Ovary (tissue), 10 donors: Measurements from ENCODE around the gene CYP27B1. TPM values are rescaled to one million over a fixed set of nuclear protein-coding genes. Genes with fewer than 3 reads are reported as not detected.

Experiments used
- DNase-seq, 5 donors: peaks; one replicate each; pipeline ENCODE4 v3.0.0-alpha.2; 2019 to 2020
- H3K27ac ChIP-seq, 2 donors: fragments of 200-600 bp; one replicate each; pipeline versions ENCODE4 v1.5.1 to v1.8.0; 2019 to 2022
- H3K27me3 ChIP-seq: fragments of 200-600 bp; one replicate; pipeline ENCODE4 v1.8.0; 2022
- H3K36me3 ChIP-seq: fragments of 200-600 bp; sonication (generic); one replicate; pipeline ENCODE4 v1.5.1; 2019
- H3K4me1 ChIP-seq: one replicate; pipeline ENCODE4 v1.8.1; 2013; ENCODE audit warnings: mild to moderate bottlenecking, moderate library complexity; ENCODE audit not compliant: insufficient read depth
- H3K4me3 ChIP-seq: fragments of 200-600 bp; sonication (generic); one replicate; pipeline ENCODE4 v1.5.1; 2017
- H3K9me3 ChIP-seq, 2 donors: fragments of 200-600 bp in 1 of 2; sonication (generic) in 1 of 2; one replicate each; pipeline versions ENCODE4 v1.5.1 to v1.8.1; 2013 to 2019; ENCODE audit warnings: mild to moderate bottlenecking in 1 of 2, moderate library complexity in 1 of 2
- EP300 ChIP-seq: sonication (generic); formaldehyde crosslinking; IDR thresholded peaks from one replicate; pipeline ENCODE4 v1.6.1; 2017; ENCODE audit warnings: antibody characterized with exemption
- POLR2A ChIP-seq: fragments of 450-650 bp; IDR thresholded peaks from one replicate; pipeline ENCODE4 v1.6.1; 2017; ENCODE audit warnings: antibody characterized with exemption, mild to moderate bottlenecking, moderate library complexity
- WGBS, 3 donors: extraction: QIAGEN DNeasy Blood & Tissue Kit in 1 of 3; methylation state at CpG; one replicate each; pipeline versions ENCODE4 v1.1.5 to v1.1.7; 2013 to 2017; 5-methylcytosine and 5-hydroxymethylcytosine counted together
- intact Hi-C, 4 donors: fragments of 100-400 bp; cut with DNase I; formaldehyde crosslinking; loops; one replicate each; pipeline versions ENCODE4 v1.11.0 to v1.15.1; 2022 to 2023
- long read RNA-seq, 3 donors: library from polyadenylated mRNA in 2 of 3; unstranded in 2 of 3; transcript quantifications; one replicate each; pipeline ENCODE4 v2.0.0 and lab custom pipeline, GENCODE V29; 2021 to 2026
- polyA plus RNA-seq, 2 donors: library from polyadenylated mRNA; stranded (reverse); fragments of 200-250 nt in 1 of 2; fragments of 350-450 nt in 1 of 2; fragmentation: Illumina TruSeq in 1 of 2; extraction: RNeasy Lipid Tissue Mini Kit (QIAGEN cat#74804) in 1 of 2; gene quantifications; one replicate each; pipeline ENCODE4 v1.2.3, GENCODE V29; 2013 to 2014
- total RNA-seq, 7 donors: library from RNA; depleted of rRNA in 2 of 7; stranded (reverse); fragments of >200 nt in 2 of 7; fragmentation: NEBNext Ultra II Directional in 3 of 7; extraction: Animal tissue kit (Norgen Biotek cat#: 25700) in 3 of 7; gene quantifications; one replicate each; pipeline versions ENCODE4 v1.1.0 to v1.2.4, GENCODE V29; 2016 to 2023
- TF ChIP-seq, protein P1 (sequence below), 3 donors: fragments of 450-650 bp in 2 of 3; fragments of 200-600 bp in 1 of 3; IDR thresholded peaks; one replicate each; pipeline versions ENCODE4 v1.5.1 to v1.8.0; 2016 to 2022; ENCODE audit warnings: antibody characterized with exemption in 3 of 3, mild to moderate bottlenecking in 1 of 3
- donor health status: DM: no; HTN: no; CAD: no; lungs with moderate emphysema.
- donor health status: DM: no; HTN: no; CAD: no.
- donor health status: Bipolar disorder and iron deficiency.
- donor health status: DM: yes; HTN: yes; CAD: no.
- donor health status: DM: no; HTN: no; CAD: no.
- donor health status: DM: yes; HTN: yes; CAD: no.

The CYP27B1 gene, protein sequence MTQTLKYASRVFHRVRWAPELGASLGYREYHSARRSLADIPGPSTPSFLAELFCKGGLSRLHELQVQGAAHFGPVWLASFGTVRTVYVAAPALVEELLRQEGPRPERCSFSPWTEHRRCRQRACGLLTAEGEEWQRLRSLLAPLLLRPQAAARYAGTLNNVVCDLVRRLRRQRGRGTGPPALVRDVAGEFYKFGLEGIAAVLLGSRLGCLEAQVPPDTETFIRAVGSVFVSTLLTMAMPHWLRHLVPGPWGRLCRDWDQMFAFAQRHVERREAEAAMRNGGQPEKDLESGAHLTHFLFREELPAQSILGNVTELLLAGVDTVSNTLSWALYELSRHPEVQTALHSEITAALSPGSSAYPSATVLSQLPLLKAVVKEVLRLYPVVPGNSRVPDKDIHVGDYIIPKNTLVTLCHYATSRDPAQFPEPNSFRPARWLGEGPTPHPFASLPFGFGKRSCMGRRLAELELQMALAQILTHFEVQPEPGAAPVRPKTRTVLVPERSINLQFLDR
- total RNA-seq (1 to 10 TPM in 4 of 7 donors, under 1 TPM in 3; 0.12 to 2.5 (median 1.0) TPM), polyA plus RNA-seq (under 1 TPM; 0.18 to 0.30 TPM)
- long read RNA-seq, donor 1 = 0 reads
- long read RNA-seq, donor 2 = 0 reads
- long read RNA-seq, donor 3, partial matches to known transcripts = 0 of 3 reads
- long read RNA-seq, donor 3, other reads (novel, unspliced or antisense) = 3 of 3 reads

DNA sequence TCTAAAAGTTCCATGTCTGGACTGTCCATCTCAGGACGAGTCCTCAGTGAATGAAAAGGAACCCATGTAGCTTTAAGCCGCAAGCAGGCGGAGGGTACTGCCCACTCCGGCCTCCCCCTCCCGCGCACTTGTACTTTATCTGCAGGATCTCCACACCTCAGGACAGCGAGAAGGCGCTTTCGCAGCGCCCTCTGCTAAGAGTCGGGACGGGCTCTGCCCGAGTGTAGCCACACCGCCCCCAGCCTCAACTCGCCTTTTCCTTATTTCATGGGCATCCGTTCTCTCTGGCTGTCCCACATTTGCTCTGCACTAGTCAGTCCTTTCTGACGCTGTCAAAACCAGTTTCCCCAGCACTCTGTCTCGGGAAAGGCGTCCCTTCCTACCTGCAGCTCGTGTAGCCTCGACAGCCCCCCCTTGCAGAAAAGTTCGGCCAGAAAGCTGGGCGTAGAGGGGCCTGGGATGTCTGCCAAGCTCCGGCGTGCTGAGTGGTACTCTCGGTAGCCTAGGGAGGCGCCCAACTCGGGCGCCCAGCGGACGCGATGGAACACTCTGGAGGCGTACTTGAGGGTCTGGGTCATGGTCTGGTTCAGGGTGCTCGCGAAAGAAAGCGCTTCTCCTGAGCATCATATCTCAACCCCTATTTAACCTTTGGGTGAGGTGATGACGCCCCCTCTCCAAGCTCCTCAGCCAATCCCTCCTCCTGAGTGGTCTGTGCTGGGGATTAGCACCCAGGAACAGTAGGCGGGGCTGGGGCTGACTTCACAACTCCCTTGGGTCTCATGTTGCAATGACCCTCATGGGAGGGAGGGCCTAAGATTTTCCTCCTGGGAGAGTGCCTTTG, at the start of gene CYP27B1:
TSS of gene CYP27B1 (minus strand) at position 615 of the 841 bp plus-strand sequence. CDS start at position 578, 37 bp downstream.
- WGBS, 3 donors = 3% methylated on average over 32 to 38 of the region's 38 CpGs

DNA sequence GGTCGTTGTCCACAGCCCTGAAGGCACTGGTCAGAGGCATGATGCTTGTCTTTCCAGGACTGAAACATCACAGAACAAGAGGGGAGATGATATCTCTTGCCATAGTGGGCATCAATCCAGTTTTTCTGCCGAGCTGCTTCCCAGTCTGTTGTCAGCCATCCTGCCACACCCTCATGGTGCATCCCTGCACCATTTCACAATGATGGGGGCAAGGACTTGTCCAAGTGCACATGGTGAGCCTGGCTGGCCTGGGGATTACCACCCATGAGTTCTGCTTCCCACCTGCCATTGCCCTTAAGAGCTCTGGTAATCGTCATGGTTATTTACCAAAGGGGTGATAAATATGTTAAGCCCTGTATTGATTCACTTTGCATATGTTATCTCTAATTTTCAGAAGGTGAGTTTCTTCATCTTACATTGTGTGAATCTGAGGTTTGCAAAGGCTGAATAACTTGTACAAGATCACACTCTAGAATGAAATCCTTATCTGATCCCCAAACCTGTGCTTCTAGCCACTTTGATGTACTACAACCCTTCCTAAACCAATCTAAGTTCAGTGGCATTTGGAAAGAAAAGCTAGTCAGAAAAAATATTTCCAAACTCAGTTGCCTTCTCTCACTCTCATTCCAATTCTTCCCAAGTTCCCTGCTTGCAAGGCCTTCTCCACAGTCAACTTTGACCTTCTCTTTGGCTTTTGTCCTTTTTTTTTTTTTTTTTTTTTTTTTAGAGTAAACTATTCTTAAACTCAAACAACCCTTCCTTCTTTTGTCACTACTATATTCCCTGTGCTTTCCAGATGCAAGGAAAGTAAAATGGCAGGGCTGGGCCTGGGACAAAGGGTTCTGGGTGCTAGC, 49.4 kb upstream of the CYP27B1 start:
- TF ChIP-seq, protein P1, sequence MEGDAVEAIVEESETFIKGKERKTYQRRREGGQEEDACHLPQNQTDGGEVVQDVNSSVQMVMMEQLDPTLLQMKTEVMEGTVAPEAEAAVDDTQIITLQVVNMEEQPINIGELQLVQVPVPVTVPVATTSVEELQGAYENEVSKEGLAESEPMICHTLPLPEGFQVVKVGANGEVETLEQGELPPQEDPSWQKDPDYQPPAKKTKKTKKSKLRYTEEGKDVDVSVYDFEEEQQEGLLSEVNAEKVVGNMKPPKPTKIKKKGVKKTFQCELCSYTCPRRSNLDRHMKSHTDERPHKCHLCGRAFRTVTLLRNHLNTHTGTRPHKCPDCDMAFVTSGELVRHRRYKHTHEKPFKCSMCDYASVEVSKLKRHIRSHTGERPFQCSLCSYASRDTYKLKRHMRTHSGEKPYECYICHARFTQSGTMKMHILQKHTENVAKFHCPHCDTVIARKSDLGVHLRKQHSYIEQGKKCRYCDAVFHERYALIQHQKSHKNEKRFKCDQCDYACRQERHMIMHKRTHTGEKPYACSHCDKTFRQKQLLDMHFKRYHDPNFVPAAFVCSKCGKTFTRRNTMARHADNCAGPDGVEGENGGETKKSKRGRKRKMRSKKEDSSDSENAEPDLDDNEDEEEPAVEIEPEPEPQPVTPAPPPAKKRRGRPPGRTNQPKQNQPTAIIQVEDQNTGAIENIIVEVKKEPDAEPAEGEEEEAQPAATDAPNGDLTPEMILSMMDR (IDR thresholded peaks at IDR 0.05) = no peak
- TF ChIP-seq POLR2A (no peak), EP300 (no peak)
- 36 to 38% (median 36%) methylated on average over 3 of the region's 3 CpGs for WGBS, 3 donors
- intact Hi-C loops = loop anchor here in 1 of 4 donors (2.0 kb wide), 1 partner anchor 15 kb away; no protein-coding TSS in a partner anchor
- H3K36me3 ChIP-seq = no peaks in the 10 kb centered on the region
- peak overlapping the region in 1 of 2 donors; percentile 29 for H3K27ac ChIP-seq
- no peak overlapping the region for H3K4me3 ChIP-seq
- no peak for DNase-seq
- H3K4me1 ChIP-seq = peaks cover 17% of the 10 kb centered on the region
- H3K27me3 ChIP-seq = no peaks in the 10 kb centered on the region
- H3K9me3 ChIP-seq = no peaks in the 10 kb centered on the region

More for the DNA sequence above, at the start of gene CYP27B1:
- TF ChIP-seq, protein P1 (IDR thresholded peaks at IDR 0.05) = no peak
- TF ChIP-seq POLR2A = no peak
- no peak for TF ChIP-seq EP300
- no peaks in the 10 kb centered on the region for H3K9me3 ChIP-seq
- H3K4me1 ChIP-seq = peaks cover 14% of the 10 kb centered on the region
- no peak within 1 kb of the TSS for H3K27ac ChIP-seq
- peak within 1 kb of the TSS; percentile 2 for H3K4me3 ChIP-seq
- peak in 3 of 5 donors; percentile 59 to 68 (median 67) for DNase-seq
- H3K36me3 ChIP-seq = no peaks in the 10 kb centered on the region
- no peaks in the 10 kb centered on the region for H3K27me3 ChIP-seq
- intact Hi-C loops = no loop called here

DNA sequence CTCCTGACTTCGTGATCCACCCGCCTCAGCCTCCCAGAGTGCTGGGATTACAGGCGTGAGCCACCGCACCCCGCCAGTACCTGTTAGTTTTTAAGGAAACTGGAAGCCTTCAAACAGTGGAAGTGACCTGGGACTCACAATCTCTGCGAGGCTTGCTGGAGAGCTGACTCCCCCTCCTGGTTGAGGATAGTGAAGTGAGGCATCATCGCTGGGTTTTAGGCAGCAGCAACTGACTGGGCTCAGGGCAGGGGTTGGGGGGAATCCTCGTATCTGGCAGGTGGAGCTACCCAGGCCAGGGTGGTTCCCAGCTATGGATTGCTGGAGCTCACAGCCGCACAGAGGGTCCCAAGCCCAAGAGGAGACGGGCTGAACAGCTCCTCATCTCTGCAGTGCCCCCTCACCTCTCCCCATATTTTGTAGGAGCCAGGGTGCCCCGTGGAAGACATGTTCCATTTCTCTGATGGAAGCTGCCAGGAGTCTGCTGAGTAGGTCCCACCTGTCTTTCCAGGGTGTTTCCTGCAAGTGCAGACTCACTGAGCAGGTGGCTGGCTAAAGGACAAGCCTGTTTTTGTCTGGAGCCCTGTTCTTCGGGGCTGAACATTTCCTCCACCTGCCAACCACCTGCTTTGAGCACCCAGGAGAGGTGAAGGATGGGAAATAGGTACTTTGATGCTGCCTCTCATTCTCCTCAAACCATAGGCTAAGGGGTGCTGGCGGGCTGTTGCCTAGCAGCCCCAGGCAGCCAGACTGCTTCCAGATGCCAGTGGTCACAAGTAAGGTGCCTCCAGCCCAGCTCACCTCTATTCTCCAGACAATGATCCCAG, 48.5 kb upstream of the CYP27B1 start:
- intact Hi-C loops = no loop called here
- TF ChIP-seq POLR2A (no peak), EP300 (no peak)
- TF ChIP-seq, protein P1 (IDR thresholded peaks at IDR 0.05) = no peak
- Histone ChIP-seq H3K36me3 (no peaks in the 10 kb centered on the region), H3K4me1 (peaks cover 17% of the 10 kb centered on the region), H3K27me3 (no peaks in the 10 kb centered on the region), H3K4me3 (no peak overlapping the region), H3K9me3 (no peaks in the 10 kb centered on the region), H3K27ac (no peak overlapping the region)
- no peak for DNase-seq
- 53 to 66% (median 57%) methylated on average over 13 of the region's 13 CpGs for WGBS, 3 donors
